ENCODE data around the gene NOP53.
A peak's percentile ranks its signal among the peaks of the same experiment; 100 is the strongest.

The NOP53 gene

GRCh38 chr19:47719047-47719859 lies 26.1 kb upstream of the NOP53 start (continued):
- no peak for TF ChIP-seq ZNF518A (tag by site-specific recombination; conservative IDR thresholded peaks at IDR 0.05; ENCODE audit: low read depth)
- peak; percentile 70; the same call in 1 of the 2 replicates for TF ChIP-seq EGR2 (tag by site-specific recombination; IDR thresholded peaks at IDR 0.05; ENCODE audit: low read depth)

- CTCF ChIA-PET = interaction anchor here (0.8 kb wide), 1 partner anchor 285 kb away, joined by 4 read pairs; no protein-coding TSS in a partner anchor
- H3K4me3 ChIP-seq (ENCODE audit: low read depth, low read length) = no peak overlapping the region
Measured at GRCh38 chr19:47720669-47721422, 24.5 kb upstream of the NOP53 start.

GRCh38 chr19:47723581-47723940 lies 21.8 kb upstream of the NOP53 start:
- ChIA-PET POLR2A (interaction anchor here (0.5 to 1.7 kb wide), 9 partner anchors 7 to 390 kb away, joined by 3 to 8 read pairs (median 5); partner anchors contain the start of gene EHD2), CTCF (interaction anchor here (0.6 to 3.5 kb wide), 12 partner anchors 11 to 298 kb away, joined by 3 to 18 read pairs (median 6); partner anchors contain the start of gene EHD2)
- TF ChIP-seq FEZF1 (tag by site-specific recombination; IDR thresholded peaks at IDR 0.05) (peak; percentile 60), GLIS2 (tag by site-specific recombination; IDR thresholded peaks at IDR 0.05) (no peak), AEBP2 (tag by site-specific recombination; IDR thresholded peaks at IDR 0.05; ENCODE audit: borderline replicate concordance) (no peak), ZNF639 (tag by site-specific recombination; IDR thresholded peaks at IDR 0.05) (no peak), ZNF223 (tag by site-specific recombination; IDR thresholded peaks at IDR 0.05) (no peak), ZNF768 (tag by site-specific recombination; IDR thresholded peaks at IDR 0.05) (no peak), ATF2 (tag by site-specific recombination; IDR thresholded peaks at IDR 0.05; ENCODE audit: low read depth) (peak; percentile 24; the same call in 1 of the 2 replicates), ZNF362 (tag by site-specific recombination; IDR thresholded peaks at IDR 0.05) (peak; percentile 53)

More at GRCh38 chr19:47720669-47721422, 24.5 kb upstream of the NOP53 start:
- H3K36me3 ChIP-seq (ENCODE audit: control insufficient read depth in 2 of 2, insufficient read depth in 1 of 2, low read length in 2 of 2) = no peaks in the 10 kb centered on the region
- H3K9me3 ChIP-seq (ENCODE audit: control insufficient read depth, insufficient read depth, low read depth, low read length) = no peaks in the 10 kb centered on the region
- TF ChIP-seq ZFHX2 (tag by site-specific recombination; conservative IDR thresholded peaks at IDR 0.05) (0 out of 2 replicates have a peak, but pooled peaks have one; percentile 21), ZNF488 (tag by site-specific recombination; IDR thresholded peaks at IDR 0.05) (peak; percentile 13; the same call in 1 of the 2 replicates), ZSCAN4 (tag by site-specific recombination; IDR thresholded peaks at IDR 0.05) (peak; percentile 86), SETDB1 (IDR thresholded peaks at IDR 0.05; ENCODE audit: insufficient read length, low read length) (no peak), ZNF544 (tag by site-specific recombination; IDR thresholded peaks at IDR 0.05) (0 out of 2 replicates have a peak, but pooled peaks have one; percentile 31), HOXA7 (CRISPR knock-in tag; IDR thresholded peaks at IDR 0.05; ENCODE audit: borderline replicate concordance) (no peak)
- POLR2A ChIA-PET = interaction anchor here (0.7 kb wide), 1 partner anchor 284 kb away, joined by 3 read pairs; no protein-coding TSS in a partner anchor
- H3K27ac ChIP-seq (ENCODE audit: extremely low read depth, low read depth, low read length) = no peak overlapping the region
- H3K4me1 ChIP-seq (ENCODE audit: control insufficient read depth, insufficient read depth, low read length) = peaks cover 9% of the 10 kb centered on the region

More at GRCh38 chr19:47723581-47723940, 21.8 kb upstream of the NOP53 start:
- Histone ChIP-seq H3K27ac (ENCODE audit: extremely low read depth, low read depth, low read length) (no peak overlapping the region), H3K4me3 (ENCODE audit: low read depth, low read length) (peak overlapping the region; percentile 13), H3K36me3 (ENCODE audit: control insufficient read depth in 2 of 2, insufficient read depth in 1 of 2, low read length in 2 of 2) (no peaks in the 10 kb centered on the region), H3K9me3 (ENCODE audit: control insufficient read depth, insufficient read depth, low read depth, low read length) (no peaks in the 10 kb centered on the region), H3K4me1 (ENCODE audit: control insufficient read depth, insufficient read depth, low read length) (peaks cover 9% of the 10 kb centered on the region)
